Trophoblast cell (in vitro differentiated cells and primary cell): ENCODE results near the gene HDAC7.

Source experiments
- DNase-seq, 2 donors: peaks; one replicate each; pipeline ENCODE4 v3.0.0-alpha.2; 2016
- H2AFZ ChIP-seq: 2 replicates; pipeline ENCODE4 v1.6.1; 2013; ENCODE audit warnings: low read length, moderate library complexity, mild to moderate bottlenecking; ENCODE audit not compliant: insufficient read depth, poor library complexity
- H2AK5ac ChIP-seq: 2 replicates; pipeline ENCODE4 v1.6.1; 2013; ENCODE audit warnings: mild to moderate bottlenecking, low read length
- H2BK120ac ChIP-seq: 2 replicates; pipeline ENCODE4 v1.6.1; 2013; ENCODE audit warnings: low read length, mild to moderate bottlenecking, moderate library complexity; ENCODE audit not compliant: insufficient read depth, poor library complexity
- H2BK12ac ChIP-seq: 2 replicates; pipeline ENCODE4 v1.6.1; 2013; ENCODE audit warnings: mild to moderate bottlenecking, low read length, moderate library complexity
- H2BK5ac ChIP-seq: 2 replicates; pipeline ENCODE4 v1.6.1; 2013; ENCODE audit warnings: low read length, low read depth, moderate library complexity, mild to moderate bottlenecking; ENCODE audit not compliant: poor library complexity
- H3K14ac ChIP-seq: 2 replicates; pipeline ENCODE4 v1.6.1; 2013; ENCODE audit warnings: mild to moderate bottlenecking, low read length
- H3K18ac ChIP-seq: 2 replicates; pipeline ENCODE4 v1.6.1; 2013; ENCODE audit warnings: mild to moderate bottlenecking, low read length
- H3K23ac ChIP-seq: 2 replicates; pipeline ENCODE4 v1.6.1; 2013; ENCODE audit warnings: low read length
- H3K27ac ChIP-seq: 2 replicates; pipeline ENCODE4 v1.5.1; 2013; ENCODE audit warnings: low read depth, mild to moderate bottlenecking, inconsistent platforms, low read length, moderate library complexity
- H3K27me3 ChIP-seq: 2 replicates; pipeline ENCODE4 v1.6.1; 2013; ENCODE audit warnings: inconsistent platforms, mild to moderate bottlenecking, low read length, moderate library complexity; ENCODE audit not compliant: insufficient read depth
- H3K36me3 ChIP-seq, 2 experiments: 1 replicate in 1 of 2; 2 replicates in 1 of 2; pipeline ENCODE4 v1.6.1; 2013; ENCODE audit warnings: low read length in 2 of 2, mild to moderate bottlenecking in 2 of 2, moderate library complexity in 1 of 2; ENCODE audit not compliant: insufficient read depth in 2 of 2, control insufficient read depth in 1 of 2
- H3K4ac ChIP-seq: 2 replicates; pipeline ENCODE4 v1.6.1; 2013; ENCODE audit warnings: low read depth, mild to moderate bottlenecking, low read length, moderate library complexity
- H3K4me1 ChIP-seq, 2 experiments: 1 replicate in 1 of 2; 2 replicates in 1 of 2; pipeline ENCODE4 v1.6.1; 2013; ENCODE audit warnings: low read length in 2 of 2, mild to moderate bottlenecking in 2 of 2, moderate library complexity in 1 of 2; ENCODE audit not compliant: insufficient read depth in 2 of 2, control insufficient read depth in 1 of 2
- H3K4me2 ChIP-seq: 2 replicates; pipeline ENCODE4 v1.6.1; 2013; ENCODE audit warnings: inconsistent platforms, mild to moderate bottlenecking, low read length, moderate library complexity
- H3K4me3 ChIP-seq: 2 replicates; pipeline ENCODE4 v1.5.1; 2013; ENCODE audit warnings: mild to moderate bottlenecking, low read depth, low read length, inconsistent platforms
- H3K79me1 ChIP-seq: one replicate; pipeline ENCODE4 v1.6.1; 2013; ENCODE audit warnings: low read length
- H3K79me2 ChIP-seq: 2 replicates; pipeline ENCODE4 v1.6.1; 2013; ENCODE audit warnings: low read length, mild to moderate bottlenecking; ENCODE audit not compliant: control insufficient read depth, insufficient read depth, poor library complexity
- H3K9ac ChIP-seq: 2 replicates; pipeline ENCODE4 v1.6.1; 2013; ENCODE audit warnings: mild to moderate bottlenecking, low read length
- H3K9me3 ChIP-seq: 2 replicates; pipeline ENCODE4 v1.6.1; 2013; ENCODE audit warnings: low read depth, mild to moderate bottlenecking, control low read depth, inconsistent platforms, low read length; ENCODE audit not compliant: insufficient read depth
- H4K12ac ChIP-seq: 2 replicates; pipeline ENCODE4 v1.6.1; 2013; ENCODE audit warnings: low read depth, mild to moderate bottlenecking, low read length, moderate library complexity
- H4K8ac ChIP-seq: 2 replicates; pipeline ENCODE4 v1.6.1; 2013; ENCODE audit warnings: low read depth, mild to moderate bottlenecking, low read length, moderate library complexity
- H4K91ac ChIP-seq: one replicate; pipeline ENCODE4 v1.6.1; 2013; ENCODE audit warnings: low read depth, mild to moderate bottlenecking, low read length, moderate library complexity
- WGBS: extraction: QIAGEN DNeasy Blood & Tissue Kit; methylation state at CpG from one replicate; pipeline ENCODE4 v1.1.7; 2013; ENCODE audit warnings: missing lambda C conversion rate; ENCODE audit not compliant: insufficient read length, insufficient coverage; ENCODE audit errors: extremely low coverage; 5-methylcytosine and 5-hydroxymethylcytosine counted together

Gene HDAC7

GRCh38 chr12:47770086-47770726 is 49.5 kb downstream of the HDAC7 start:
- no peak overlapping the region for H3K4me3 ChIP-seq
- H2BK12ac ChIP-seq, result peak overlapping the region; percentile 35
- H3K9me3 ChIP-seq, result no peaks in the 10 kb centered on the region
- H3K4me1 ChIP-seq, result peaks cover 16 to 21% of the 10 kb centered on the region in 2 experiments
- H3K36me3 ChIP-seq, result no peaks in the 10 kb centered on the region
- H3K27ac ChIP-seq, result no peak overlapping the region
- H2AFZ ChIP-seq, result no peak overlapping the region
- peaks cover 12% of the 10 kb centered on the region for H3K79me1 ChIP-seq
- no CpG with 5 or more reads among the region's 3 CpGs for WGBS
- H3K14ac ChIP-seq, result no peak overlapping the region
- H4K12ac ChIP-seq, result no peak overlapping the region
- peak in 1 of 2 donors; percentile 78 for DNase-seq
- H3K27me3 ChIP-seq, result peaks cover 8% of the 10 kb centered on the region
- H3K18ac ChIP-seq, result no peak overlapping the region
- H3K4me2 ChIP-seq, result no peak overlapping the region
- no peak overlapping the region for H2BK120ac ChIP-seq
- no peaks in the 10 kb centered on the region for H3K79me2 ChIP-seq
- H3K4ac ChIP-seq, result no peak overlapping the region
- H2AK5ac ChIP-seq, result no peak overlapping the region
- no peak overlapping the region for H4K8ac ChIP-seq
- no peak overlapping the region for H4K91ac ChIP-seq
- H3K23ac ChIP-seq, result no peak overlapping the region
- no peak overlapping the region for H3K9ac ChIP-seq
- no peak overlapping the region for H2BK5ac ChIP-seq

DNA sequence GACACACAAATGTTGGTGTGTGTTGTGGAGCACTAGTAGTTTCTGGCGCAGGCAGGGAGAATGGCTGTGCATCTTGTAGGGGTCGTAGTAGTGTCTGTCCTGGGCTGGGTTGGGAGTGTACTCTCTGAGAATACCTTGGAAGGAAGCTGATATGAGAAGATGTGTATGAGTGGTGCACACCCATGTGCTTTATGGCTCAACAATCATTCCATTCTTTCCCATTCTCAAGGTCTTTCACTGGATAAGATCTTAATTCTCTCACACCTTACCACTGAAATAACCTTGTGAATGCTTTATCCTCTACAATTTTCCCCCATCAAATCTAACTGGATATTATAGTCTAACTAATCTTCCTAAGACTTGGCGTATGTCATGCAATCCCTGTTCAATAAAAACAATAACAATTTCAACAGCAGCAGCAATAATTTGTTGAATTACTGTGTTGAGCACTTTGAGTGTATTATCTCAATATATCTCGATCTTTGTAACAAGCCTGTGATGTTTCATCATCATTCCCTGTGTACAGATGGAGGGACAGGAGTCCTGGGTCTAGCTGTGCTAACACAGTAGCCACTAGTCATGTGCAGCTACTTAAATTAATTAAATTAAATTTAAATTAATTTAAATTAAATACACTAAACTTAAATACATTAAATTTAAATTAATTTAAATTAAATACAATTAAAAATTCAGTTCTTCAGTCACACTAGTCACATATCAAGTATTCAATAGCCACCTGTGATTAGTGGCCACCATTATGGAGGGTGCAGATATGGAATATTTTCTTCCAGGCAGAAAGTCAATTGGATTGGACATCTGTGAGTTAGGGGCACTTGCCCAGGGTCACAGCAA is 50.2 kb downstream of the HDAC7 start:
- Histone ChIP-seq H4K8ac (peak overlapping the region; percentile 3), H2BK5ac (no peak overlapping the region), H3K4ac (no peak overlapping the region), H3K4me3 (no peak overlapping the region), H2BK120ac (peak overlapping the region; percentile 63), H2AFZ (no peak overlapping the region), H3K36me3 (no peaks in the 10 kb centered on the region), H3K79me2 (no peaks in the 10 kb centered on the region), H3K23ac (no peak overlapping the region), H2BK12ac (peak overlapping the region; percentile 59), H4K12ac (no peak overlapping the region), H4K91ac (peak overlapping the region; percentile 71), H3K9me3 (no peaks in the 10 kb centered on the region), H3K14ac (peak overlapping the region; percentile 1), H3K27me3 (peaks cover 8% of the 10 kb centered on the region), H3K79me1 (peaks cover 10% of the 10 kb centered on the region), H3K9ac (no peak overlapping the region), H3K18ac (peak overlapping the region; percentile 25), H2AK5ac (peak overlapping the region; percentile 71), H3K4me2 (no peak overlapping the region), H3K4me1 (peaks cover 16 to 21% of the 10 kb centered on the region in 2 experiments), H3K27ac (no peak overlapping the region)
- no CpG with 5 or more reads among the region's 4 CpGs for WGBS
- peak in 1 of 2 donors; percentile 52 for DNase-seq

GRCh38 chr12:47768323-47768811 is 51.3 kb downstream of the HDAC7 start:
- H2BK12ac ChIP-seq, result peak overlapping the region; percentile 44
- H2BK5ac ChIP-seq, result no peak overlapping the region
- H2BK120ac ChIP-seq, result no peak overlapping the region
- no peak overlapping the region for H3K9ac ChIP-seq
- peaks cover 12 to 16% of the 10 kb centered on the region in 2 experiments for H3K4me1 ChIP-seq
- H3K4me2 ChIP-seq, result peak overlapping the region; percentile 35
- H3K27me3 ChIP-seq, result peaks cover 3% of the 10 kb centered on the region
- no peak overlapping the region for H3K23ac ChIP-seq
- peak overlapping the region; percentile 53 for H4K91ac ChIP-seq
- peaks cover 8% of the 10 kb centered on the region for H3K79me1 ChIP-seq
- H3K36me3 ChIP-seq, result no peaks in the 10 kb centered on the region
- H3K14ac ChIP-seq, result no peak overlapping the region
- no peak overlapping the region for H4K8ac ChIP-seq
- no peak overlapping the region for H2AK5ac ChIP-seq
- WGBS, result no CpG with 5 or more reads among the region's 2 CpGs
- H3K27ac ChIP-seq, result peak overlapping the region; percentile 22
- no peak overlapping the region for H3K18ac ChIP-seq
- H4K12ac ChIP-seq, result no peak overlapping the region
- H3K79me2 ChIP-seq, result no peaks in the 10 kb centered on the region
- no peak overlapping the region for H2AFZ ChIP-seq
- H3K4me3 ChIP-seq, result no peak overlapping the region
- DNase-seq, result peak; percentile 25 to 68
- no peaks in the 10 kb centered on the region for H3K9me3 ChIP-seq
- H3K4ac ChIP-seq, result no peak overlapping the region

DNA sequence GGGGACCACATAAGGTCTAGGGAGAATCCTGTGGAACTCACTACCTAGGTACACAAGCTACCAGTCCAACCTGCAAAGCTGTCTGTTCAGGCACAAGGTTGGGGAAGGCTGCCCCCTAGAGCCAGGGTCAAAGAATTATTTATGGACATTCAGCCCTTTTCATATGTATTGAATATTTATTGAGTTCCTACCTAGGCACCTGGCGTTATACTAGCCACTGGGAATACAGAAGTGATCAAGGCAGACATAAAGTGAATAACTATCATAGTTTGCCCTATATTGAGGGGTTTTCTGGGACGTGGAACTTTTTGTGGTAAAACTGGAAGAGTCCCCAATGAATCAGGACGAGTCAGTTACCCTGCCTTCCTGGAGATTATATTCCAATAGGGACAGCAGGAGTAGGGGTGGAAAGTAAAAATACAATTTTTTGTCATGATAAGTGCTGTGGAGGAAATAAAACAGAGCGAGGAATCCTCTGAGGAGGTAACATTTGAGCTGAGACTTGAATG is 52.4 kb downstream of the HDAC7 start:
- H3K4me3 ChIP-seq, result no peak overlapping the region
- H4K12ac ChIP-seq, result no peak overlapping the region
- no peak overlapping the region for H2AFZ ChIP-seq
- H3K4me2 ChIP-seq, result no peak overlapping the region
- no peak overlapping the region for H3K14ac ChIP-seq
- no peak overlapping the region for H3K27ac ChIP-seq
- H3K18ac ChIP-seq, result no peak overlapping the region
- no peak overlapping the region for H2BK5ac ChIP-seq
- no peak overlapping the region for H2BK120ac ChIP-seq
- H3K36me3 ChIP-seq, result no peaks in the 10 kb centered on the region
- H3K9me3 ChIP-seq, result no peaks in the 10 kb centered on the region
- no peak overlapping the region for H3K23ac ChIP-seq
- no peak overlapping the region for H2BK12ac ChIP-seq
- H3K79me2 ChIP-seq, result no peaks in the 10 kb centered on the region
- no peak overlapping the region for H4K8ac ChIP-seq
- peaks cover 5% of the 10 kb centered on the region for H3K79me1 ChIP-seq
- peak; percentile 27 to 69 for DNase-seq
- H3K9ac ChIP-seq, result no peak overlapping the region
- no peak overlapping the region for H4K91ac ChIP-seq
- peaks cover 12 to 16% of the 10 kb centered on the region in 2 experiments for H3K4me1 ChIP-seq
- no peak overlapping the region for H3K4ac ChIP-seq
- H3K27me3 ChIP-seq, result no peaks in the 10 kb centered on the region
- no CpG with 5 or more reads among the region's 4 CpGs for WGBS
- no peak overlapping the region for H2AK5ac ChIP-seq
